Measurements from ENCODE around the gene MMD. TPM values are rescaled to one million over a fixed set of nuclear protein-coding genes. Genes with fewer than 3 reads are reported as not detected.

MMD gene
- total RNA-seq, 1 donor from 2014 or later = 45.5 TPM

GRCh38 chr17:55430541-55431288 is 9.1 kb upstream of the MMD start:
- H3K36me3 Mint-ChIP-seq (ENCODE audit: low read depth) = no peaks in the 10 kb centered on the region
- POLR2A ChIA-PET = interaction anchor here (1.5 kb wide), 1 partner anchor 9 kb away, joined by 5 read pairs; the partner anchor contains the start of gene MMD
- no peak overlapping the region for H3K27ac Mint-ChIP-seq
- CTCF ChIA-PET = no interaction called here
- ATAC-seq (ENCODE audit: low read depth) (no peak), DNase-seq (no peak)
- H3K9me3 Mint-ChIP-seq = no peaks in the 10 kb centered on the region
- TF ChIP-seq CTCF (IDR thresholded peaks at IDR 0.05) = no peak
- no peak overlapping the region for H3K4me3 Mint-ChIP-seq
- H3K4me1 Mint-ChIP-seq = peaks cover 20% of the 10 kb centered on the region
- intact Hi-C loops (cut with micrococcal nuclease) = no loop called here
- no peaks in the 10 kb centered on the region for H3K27me3 Mint-ChIP-seq

- Mint-ChIP-seq H3K27me3 (no peaks in the 10 kb centered on the region), H3K27ac (no peak overlapping the region), H3K36me3 (ENCODE audit: low read depth) (no peaks in the 10 kb centered on the region), H3K4me1 (peaks cover 27% of the 10 kb centered on the region), H3K9me3 (no peaks in the 10 kb centered on the region), H3K4me3 (no peak overlapping the region)
- no peak for TF ChIP-seq CTCF (IDR thresholded peaks at IDR 0.05)
- POLR2A ChIA-PET = no interaction called here
- ATAC-seq (ENCODE audit: low read depth) = no peak
- CTCF ChIA-PET = no interaction called here
- no peak for DNase-seq
- intact Hi-C loops (cut with micrococcal nuclease) = loop anchor here (10.0 kb wide), 2 partner anchors 193 to 327 kb away; partner anchors contain the start of gene PCTP
Observed at GRCh38 chr17:55427587-55427882, 5.9 kb upstream of the MMD start.

GRCh38 chr17:55426851-55427586 is 5.4 kb upstream of the MMD start:
- H3K36me3 Mint-ChIP-seq (ENCODE audit: low read depth) = no peaks in the 10 kb centered on the region
- H3K4me3 Mint-ChIP-seq = no peak overlapping the region
- H3K27me3 Mint-ChIP-seq = no peaks in the 10 kb centered on the region
- no peak for TF ChIP-seq CTCF (IDR thresholded peaks at IDR 0.05)
- ChIA-PET CTCF (interaction anchor here (0.6 kb wide), 1 partner anchor 10 kb away, joined by 3 read pairs; no protein-coding TSS in a partner anchor), POLR2A (no interaction called here)
- ATAC-seq (ENCODE audit: low read depth) (no peak), DNase-seq (no peak)
- peaks cover 28% of the 10 kb centered on the region for H3K4me1 Mint-ChIP-seq
- intact Hi-C loops (cut with micrococcal nuclease) = loop anchor here (10.0 kb wide), 2 partner anchors 192 to 328 kb away; partner anchors contain the start of gene PCTP
- H3K27ac Mint-ChIP-seq = no peak overlapping the region
- no peaks in the 10 kb centered on the region for H3K9me3 Mint-ChIP-seq

- Mint-ChIP-seq H3K36me3 (ENCODE audit: low read depth) (peaks cover 9% of the 10 kb centered on the region), H3K27ac (peak overlapping the region; percentile 54), H3K9me3 (no peaks in the 10 kb centered on the region), H3K27me3 (no peaks in the 10 kb centered on the region), H3K4me3 (peak overlapping the region; percentile 36), H3K4me1 (peaks cover 35% of the 10 kb centered on the region)
- intact Hi-C loops (cut with micrococcal nuclease) = loop anchor here (10.0 kb wide), 2 partner anchors 190 to 330 kb away; partner anchors contain the start of gene PCTP
- DNase-seq (no peak), ATAC-seq (ENCODE audit: low read depth) (no peak)
- TF ChIP-seq CTCF (IDR thresholded peaks at IDR 0.05) = no peak
- POLR2A ChIA-PET = interaction anchor here (1.0 to 1.1 kb wide), 2 partner anchors 10 to 12 kb away, joined by 4 to 9 read pairs; no protein-coding TSS in a partner anchor
- CTCF ChIA-PET = interaction anchor here (0.8 to 1.2 kb wide), 2 partner anchors 10 to 11 kb away, joined by 3 to 5 read pairs; no protein-coding TSS in a partner anchor
Observed at GRCh38 chr17:55424893-55425540, 3.4 kb upstream of the MMD start.
